GM23338 (cell line): ENCODE data around the gene CYBA. TPM values are rescaled to one million over a fixed set of nuclear protein-coding genes. Genes with fewer than 3 reads are reported as not detected.
A peak's percentile ranks its signal among the peaks of the same experiment; 100 is the strongest.

Source experiments
- ATAC-seq: fragments of 200-7000 bp; cut with Tn5 transposase; 3 replicates; pipeline ENCODE4 v1.9.1; 2020
- DNase-seq: peaks from one replicate; pipeline ENCODE4 v3.0.0-alpha.2; 2015; ENCODE audit warnings: low spot score
- H2AFZ ChIP-seq: fragments of 200-600 bp; sonication (generic); 2 replicates; pipeline ENCODE4 v1.8.0; 2016; ENCODE audit warnings: antibody characterized with exemption, mild to moderate bottlenecking, moderate library complexity
- H3F3A ChIP-seq: fragments of 200-600 bp; sonication (generic); replicated peaks from 2 replicates; pipeline ENCODE4 v1.8.0; 2017; ENCODE audit warnings: antibody characterized with exemption, mixed run types, low read depth
- H3K27ac ChIP-seq: fragments of 200-600 bp; sonication (generic); 2 replicates; pipeline ENCODE4 v1.6.1; 2016; ENCODE audit warnings: low read depth
- H3K27me3 ChIP-seq: fragments of 200-600 bp; sonication (generic); 2 replicates; pipeline ENCODE4 v1.8.0; 2016; ENCODE audit warnings: mild to moderate bottlenecking, mixed run types, moderate library complexity; ENCODE audit not compliant: insufficient read depth
- H3K36me3 ChIP-seq: fragments of 200-600 bp; sonication (generic); 2 replicates; pipeline ENCODE4 v1.8.0; 2016; ENCODE audit warnings: mild to moderate bottlenecking; ENCODE audit not compliant: insufficient read depth
- H3K4me1 ChIP-seq: fragments of 200-600 bp; sonication (generic); 2 replicates; pipeline ENCODE4 v1.8.0; 2016; ENCODE audit warnings: mild to moderate bottlenecking, moderate library complexity; ENCODE audit not compliant: insufficient read depth
- H3K4me2 ChIP-seq: fragments of 200-600 bp; sonication (generic); 2 replicates; pipeline ENCODE4 v1.7.1; 2017; ENCODE audit warnings: mixed run types
- H3K4me3 ChIP-seq: fragments of 200-600 bp; sonication (generic); 2 replicates; pipeline ENCODE4 v1.6.1; 2016; ENCODE audit warnings: mixed run types
- H3K79me2 ChIP-seq: fragments of 200-600 bp; sonication (generic); replicated peaks from 2 replicates; pipeline ENCODE4 v1.8.0; 2017; ENCODE audit warnings: mild to moderate bottlenecking; ENCODE audit not compliant: insufficient read depth
- H3K9me2 ChIP-seq: fragments of 200-600 bp; sonication (generic); 2 replicates; pipeline ENCODE4 v1.8.0; 2017; ENCODE audit not compliant: insufficient read depth
- H4K20me1 ChIP-seq: fragments of 200-600 bp; sonication (generic); replicated peaks from 2 replicates; pipeline ENCODE4 v1.8.0; 2017; ENCODE audit warnings: mild to moderate bottlenecking; ENCODE audit not compliant: insufficient read depth
- H3K27ac Mint-ChIP-seq: 2 replicates; pipeline ENCODE4 v1.8.0; 2020; ENCODE audit warnings: inconsistent platforms, mild to moderate bottlenecking, moderate library complexity, mixed read lengths
- H3K27me3 Mint-ChIP-seq: 3 replicates; pipeline ENCODE4 v1.8.0; 2022; ENCODE audit warnings: low read depth, mild to moderate bottlenecking, moderate library complexity, mixed read lengths, inconsistent platforms; ENCODE audit not compliant: insufficient read depth, poor library complexity
- H3K36me3 Mint-ChIP-seq: 3 replicates; pipeline ENCODE4 v1.8.0; 2021; ENCODE audit warnings: low read depth, mild to moderate bottlenecking, inconsistent platforms, moderate library complexity, mixed read lengths
- H3K4me1 Mint-ChIP-seq: 3 replicates; pipeline ENCODE4 v1.8.0; 2020; ENCODE audit warnings: mild to moderate bottlenecking, inconsistent platforms, mixed read lengths
- H3K4me3 Mint-ChIP-seq: 3 replicates; pipeline ENCODE4 v1.8.0; 2021; ENCODE audit warnings: moderate library complexity, mild to moderate bottlenecking, inconsistent platforms, mixed read lengths
- H3K9me3 Mint-ChIP-seq: 3 replicates; pipeline ENCODE4 v1.8.0; 2020; ENCODE audit warnings: moderate library complexity, mild to moderate bottlenecking, inconsistent platforms, mixed read lengths
- CREB1 ChIP-seq: fragments of 250-450 bp; sonication (Bioruptor Pico); IDR thresholded peaks from 2 replicates; pipeline ENCODE4 v1.5.0; 2020; ENCODE audit warnings: low read depth, mild to moderate bottlenecking, moderate library complexity
- EZH2 ChIP-seq: fragments of 200-600 bp; sonication (generic); IDR thresholded peaks from one replicate; pipeline ENCODE4 v1.8.0; 2017; ENCODE audit warnings: antibody characterized with exemption, mild to moderate bottlenecking, low read depth; ENCODE audit not compliant: unreplicated experiment
- EZH2phosphoT487 ChIP-seq: fragments of 200-600 bp; sonication (generic); IDR thresholded peaks from one replicate; pipeline ENCODE4 v1.8.1; 2018; ENCODE audit warnings: antibody characterized with exemption; ENCODE audit not compliant: unreplicated experiment
- NANOG ChIP-seq: IDR thresholded peaks from 2 replicates; pipeline ENCODE4 v1.6.1; 2016; ENCODE audit warnings: antibody characterized with exemption, borderline replicate concordance
- STAT1 ChIP-seq: IDR thresholded peaks from one replicate; pipeline ENCODE4 v1.6.1; 2016; ENCODE audit warnings: antibody characterized with exemption; ENCODE audit not compliant: unreplicated experiment
- ZNF331 ChIP-seq: fragments of 250-450 bp; sonication (Bioruptor Pico); IDR thresholded peaks from 2 replicates; pipeline ENCODE4 v1.5.0; 2020; ENCODE audit warnings: low read depth, mild to moderate bottlenecking, moderate library complexity
- polyA plus RNA-seq: library from polyadenylated mRNA; unstranded; fragments of >200 nt; fragmentation: Nextera tagmentation; extraction: Ambion mirVana; gene quantifications from 2 replicates; pipeline ENCODE4 v1.2.1, GENCODE V29; 2016
- total RNA-seq: library from RNA; depleted of rRNA; stranded (reverse); fragments of >200 nt; shearing (Covaris generic); gene quantifications from 2 replicates; pipeline ENCODE4 v1.2.3, GENCODE V29; 2014
- TF ChIP-seq, protein P1 (sequence below), 2 experiments: fragments of 200-600 bp in 1 of 2; sonication (generic) in 1 of 2; conservative IDR thresholded peaks; 2 replicates each; pipeline versions ENCODE4 v1.5.1 to v1.6.1; 2016 to 2017; ENCODE audit warnings: antibody characterized with exemption in 2 of 2, low read depth in 2 of 2, mild to moderate bottlenecking in 2 of 2, moderate library complexity in 1 of 2
- TF ChIP-seq, protein P2 (sequence below): IDR thresholded peaks from one replicate; pipeline ENCODE4 v1.6.1; 2018; ENCODE audit warnings: antibody characterized with exemption; ENCODE audit not compliant: unreplicated experiment
- TF ChIP-seq, protein P3 (sequence below): IDR thresholded peaks from 2 replicates; pipeline ENCODE4 v1.6.1; 2016; ENCODE audit warnings: antibody characterized with exemption

Gene CYBA
- total and polyA plus RNA-seq, 2 experiments from 2014 or later: 275 to 281 TPM

DNA sequence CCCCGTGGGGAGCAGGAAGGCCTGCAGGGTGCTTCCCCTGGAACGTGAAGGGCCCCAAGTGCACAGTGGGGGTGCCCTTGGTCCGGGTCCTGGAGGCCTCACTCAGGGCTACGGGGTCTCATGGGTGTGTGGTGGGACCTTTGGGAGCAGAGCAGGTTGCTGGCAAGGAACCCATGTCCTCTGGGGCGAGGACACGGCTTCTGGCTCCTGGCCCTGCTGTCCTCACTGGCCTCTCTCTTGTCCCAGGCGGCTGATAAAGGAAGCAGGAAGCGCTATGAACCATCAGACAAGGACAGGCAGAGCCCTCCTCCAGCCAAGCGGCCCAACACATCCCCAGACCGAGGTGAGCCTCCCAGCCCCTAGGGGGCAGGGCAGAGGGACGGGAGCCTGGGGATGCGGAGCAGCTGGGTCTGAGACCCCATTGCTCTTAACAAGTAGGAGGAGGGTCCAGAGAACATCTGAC, 22.3 kb downstream of the CYBA start:
- Histone ChIP-seq H4K20me1 (0 out of 2 replicates have a peak, but pooled peaks cover 5% of the 10 kb centered on the region), H3K27ac (no peak overlapping the region), H3K27me3 (no peaks in the 10 kb centered on the region), H3K4me1 (peaks cover 5% of the 10 kb centered on the region; the same call in 1 of the 2 replicates), H3K4me3 (no peak overlapping the region), H3K9me2 (no peaks in the 10 kb centered on the region), H3K79me2 (no peaks in the 10 kb centered on the region), H2AFZ (no peak overlapping the region), H3K36me3 (peaks cover 13% of the 10 kb centered on the region; the same call in 1 of the 2 replicates), H3F3A (peaks cover 5% of the 10 kb centered on the region; the same call in 1 of the 2 replicates), H3K4me2 (no peak overlapping the region)
- Mint-ChIP-seq H3K27me3 (peaks cover 12% of the 10 kb centered on the region), H3K36me3 (peaks cover 48% of the 10 kb centered on the region), H3K4me3 (no peak overlapping the region), H3K27ac (peak overlapping the region; percentile 78; the same call in 1 of the 2 replicates), H3K4me1 (peaks cover 23% of the 10 kb centered on the region), H3K9me3 (no peaks in the 10 kb centered on the region)
- peak; percentile 92 for DNase-seq
- peak; percentile 88 for ATAC-seq
- TF ChIP-seq NANOG: no peak
- TF ChIP-seq, protein P1, sequence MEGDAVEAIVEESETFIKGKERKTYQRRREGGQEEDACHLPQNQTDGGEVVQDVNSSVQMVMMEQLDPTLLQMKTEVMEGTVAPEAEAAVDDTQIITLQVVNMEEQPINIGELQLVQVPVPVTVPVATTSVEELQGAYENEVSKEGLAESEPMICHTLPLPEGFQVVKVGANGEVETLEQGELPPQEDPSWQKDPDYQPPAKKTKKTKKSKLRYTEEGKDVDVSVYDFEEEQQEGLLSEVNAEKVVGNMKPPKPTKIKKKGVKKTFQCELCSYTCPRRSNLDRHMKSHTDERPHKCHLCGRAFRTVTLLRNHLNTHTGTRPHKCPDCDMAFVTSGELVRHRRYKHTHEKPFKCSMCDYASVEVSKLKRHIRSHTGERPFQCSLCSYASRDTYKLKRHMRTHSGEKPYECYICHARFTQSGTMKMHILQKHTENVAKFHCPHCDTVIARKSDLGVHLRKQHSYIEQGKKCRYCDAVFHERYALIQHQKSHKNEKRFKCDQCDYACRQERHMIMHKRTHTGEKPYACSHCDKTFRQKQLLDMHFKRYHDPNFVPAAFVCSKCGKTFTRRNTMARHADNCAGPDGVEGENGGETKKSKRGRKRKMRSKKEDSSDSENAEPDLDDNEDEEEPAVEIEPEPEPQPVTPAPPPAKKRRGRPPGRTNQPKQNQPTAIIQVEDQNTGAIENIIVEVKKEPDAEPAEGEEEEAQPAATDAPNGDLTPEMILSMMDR (conservative IDR thresholded peaks at IDR 0.05; ENCODE audit: low read depth in 2 of 2): peak; percentile 81 to 82

DNA sequence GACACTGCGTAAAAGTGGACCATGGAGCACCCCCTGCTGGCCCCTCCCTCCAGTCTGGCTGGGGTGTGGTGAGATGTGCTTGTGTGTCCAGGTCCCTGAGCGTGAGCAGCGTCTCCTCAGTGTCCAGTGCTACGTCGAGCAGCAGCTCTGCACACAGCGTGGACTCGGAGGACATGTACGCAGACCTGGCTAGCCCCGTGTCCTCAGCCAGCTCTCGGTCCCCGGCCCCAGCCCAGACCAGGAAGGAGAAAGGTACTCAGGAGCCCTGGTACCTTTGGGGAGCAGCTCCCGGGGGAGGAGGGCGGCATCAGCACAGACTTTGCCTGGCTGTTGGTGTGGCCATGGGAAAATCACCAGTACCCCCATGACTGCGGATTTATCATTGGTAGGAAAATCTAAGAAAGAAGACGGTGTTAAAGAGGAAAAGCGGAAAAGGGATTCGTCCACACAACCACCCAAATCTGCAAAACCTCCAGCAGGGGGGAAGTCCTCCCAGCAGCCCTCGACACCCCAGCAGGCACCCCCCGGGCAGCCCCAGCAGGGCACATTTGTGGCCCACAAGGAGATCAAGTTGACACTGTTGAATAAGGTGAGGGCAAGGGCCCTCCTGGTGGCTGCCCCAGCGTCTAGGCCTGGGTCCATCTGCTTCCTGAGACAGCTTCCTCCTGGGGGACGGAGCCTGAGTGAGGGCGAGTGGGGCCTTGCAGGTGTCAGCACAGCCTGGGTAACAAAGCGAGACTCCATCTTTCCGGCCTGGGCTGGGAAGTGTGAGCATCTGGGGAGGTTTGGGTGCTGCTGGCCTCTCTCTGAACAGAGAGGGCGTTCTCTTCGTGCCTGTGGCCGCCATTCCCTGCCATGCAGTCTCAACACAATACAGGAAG, 23.1 kb downstream of the CYBA start:
- 0 out of 2 replicates have a peak, but pooled peaks cover 5% of the 10 kb centered on the region for H4K20me1 ChIP-seq
- no peak overlapping the region; the same call in 2 of the 3 replicates for H3K4me3 Mint-ChIP-seq
- peaks cover 13% of the 10 kb centered on the region; the same call in 1 of the 2 replicates for H3K36me3 ChIP-seq
- H3K4me1 ChIP-seq: peaks cover 3% of the 10 kb centered on the region; the same call in 1 of the 2 replicates
- no peak overlapping the region for H3K4me3 ChIP-seq
- peak overlapping the region; percentile 78; the same call in 1 of the 2 replicates for H3K27ac Mint-ChIP-seq
- no peaks in the 10 kb centered on the region; the same call in 1 of the 2 replicates for H3F3A ChIP-seq
- H3K27me3 Mint-ChIP-seq: peaks cover 14% of the 10 kb centered on the region
- no peaks in the 10 kb centered on the region for H3K9me2 ChIP-seq
- no peak overlapping the region for H3K27ac ChIP-seq
- H3K4me2 ChIP-seq: no peak overlapping the region
- H3K27me3 ChIP-seq: no peaks in the 10 kb centered on the region
- no peaks in the 10 kb centered on the region for H3K79me2 ChIP-seq
- H2AFZ ChIP-seq: no peak overlapping the region
- peaks cover 23% of the 10 kb centered on the region for H3K4me1 Mint-ChIP-seq
- DNase-seq: no peak
- ATAC-seq: no peak
- H3K9me3 Mint-ChIP-seq: no peaks in the 10 kb centered on the region
- H3K36me3 Mint-ChIP-seq: peaks cover 56% of the 10 kb centered on the region
- TF ChIP-seq ZNF331 (no peak), CREB1 (CRISPR knock-in tag) (no peak), EZH2 (no peak), EZH2phosphoT487 (no peak), STAT1 (no peak)
- TF ChIP-seq, protein P2, sequence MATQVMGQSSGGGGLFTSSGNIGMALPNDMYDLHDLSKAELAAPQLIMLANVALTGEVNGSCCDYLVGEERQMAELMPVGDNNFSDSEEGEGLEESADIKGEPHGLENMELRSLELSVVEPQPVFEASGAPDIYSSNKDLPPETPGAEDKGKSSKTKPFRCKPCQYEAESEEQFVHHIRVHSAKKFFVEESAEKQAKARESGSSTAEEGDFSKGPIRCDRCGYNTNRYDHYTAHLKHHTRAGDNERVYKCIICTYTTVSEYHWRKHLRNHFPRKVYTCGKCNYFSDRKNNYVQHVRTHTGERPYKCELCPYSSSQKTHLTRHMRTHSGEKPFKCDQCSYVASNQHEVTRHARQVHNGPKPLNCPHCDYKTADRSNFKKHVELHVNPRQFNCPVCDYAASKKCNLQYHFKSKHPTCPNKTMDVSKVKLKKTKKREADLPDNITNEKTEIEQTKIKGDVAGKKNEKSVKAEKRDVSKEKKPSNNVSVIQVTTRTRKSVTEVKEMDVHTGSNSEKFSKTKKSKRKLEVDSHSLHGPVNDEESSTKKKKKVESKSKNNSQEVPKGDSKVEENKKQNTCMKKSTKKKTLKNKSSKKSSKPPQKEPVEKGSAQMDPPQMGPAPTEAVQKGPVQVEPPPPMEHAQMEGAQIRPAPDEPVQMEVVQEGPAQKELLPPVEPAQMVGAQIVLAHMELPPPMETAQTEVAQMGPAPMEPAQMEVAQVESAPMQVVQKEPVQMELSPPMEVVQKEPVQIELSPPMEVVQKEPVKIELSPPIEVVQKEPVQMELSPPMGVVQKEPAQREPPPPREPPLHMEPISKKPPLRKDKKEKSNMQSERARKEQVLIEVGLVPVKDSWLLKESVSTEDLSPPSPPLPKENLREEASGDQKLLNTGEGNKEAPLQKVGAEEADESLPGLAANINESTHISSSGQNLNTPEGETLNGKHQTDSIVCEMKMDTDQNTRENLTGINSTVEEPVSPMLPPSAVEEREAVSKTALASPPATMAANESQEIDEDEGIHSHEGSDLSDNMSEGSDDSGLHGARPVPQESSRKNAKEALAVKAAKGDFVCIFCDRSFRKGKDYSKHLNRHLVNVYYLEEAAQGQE: no peak
- TF ChIP-seq, protein P3, sequence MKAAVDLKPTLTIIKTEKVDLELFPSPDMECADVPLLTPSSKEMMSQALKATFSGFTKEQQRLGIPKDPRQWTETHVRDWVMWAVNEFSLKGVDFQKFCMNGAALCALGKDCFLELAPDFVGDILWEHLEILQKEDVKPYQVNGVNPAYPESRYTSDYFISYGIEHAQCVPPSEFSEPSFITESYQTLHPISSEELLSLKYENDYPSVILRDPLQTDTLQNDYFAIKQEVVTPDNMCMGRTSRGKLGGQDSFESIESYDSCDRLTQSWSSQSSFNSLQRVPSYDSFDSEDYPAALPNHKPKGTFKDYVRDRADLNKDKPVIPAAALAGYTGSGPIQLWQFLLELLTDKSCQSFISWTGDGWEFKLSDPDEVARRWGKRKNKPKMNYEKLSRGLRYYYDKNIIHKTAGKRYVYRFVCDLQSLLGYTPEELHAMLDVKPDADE: no peak
